H1 (cell line): ENCODE measurements around the gene CTDP1. TPM values are rescaled to one million over a fixed set of nuclear protein-coding genes. Genes with fewer than 3 reads are reported as not detected.

Experiments used
- CTCF ChIA-PET: fragments of 300-600 bp; sonication (Branson Sonifier 250); formaldehyde crosslinking; loops from one replicate; lab custom pipeline; 2021; ENCODE audit not compliant: partially characterized antibody; lab: Charles Lee
- POLR2A ChIA-PET: fragments of 300-600 bp; sonication (Branson Sonifier 250); formaldehyde crosslinking; loops from one replicate; lab custom pipeline; 2021; ENCODE audit warnings: inconsistent platforms; ENCODE audit not compliant: partially characterized antibody; lab: Charles Lee
- DNase-seq, 2 experiments: peaks; one replicate each; pipeline versions ENCODE4 v3.0.0 to v3.0.0-alpha.2; 2010 to 2022; ENCODE audit warnings: low spot score in 2 of 2, low read depth in 1 of 2, mixed read lengths in 1 of 2
- FAIRE-seq: peaks from 2 replicates; lab custom pipeline; 2011; peaks lifted over from hg19 to GRCh38; lab: Jason Lieb, UNC
- H2AFZ ChIP-seq: 2 replicates; pipeline ENCODE4 v1.8.1; 2012; ENCODE audit warnings: low read length, inconsistent platforms
- H2AK5ac ChIP-seq: 2 replicates; pipeline ENCODE4 v1.6.1; 2013; ENCODE audit warnings: low read depth, low read length
- H2BK120ac ChIP-seq: replicated peaks from 2 replicates; pipeline ENCODE3; 2013; ENCODE audit warnings: low read depth, low read length, inconsistent platforms
- H2BK12ac ChIP-seq: 2 replicates; pipeline ENCODE4 v1.6.1; 2013; ENCODE audit warnings: low read depth, low read length
- H2BK15ac ChIP-seq: 2 replicates; pipeline ENCODE4 v1.6.1; 2013; ENCODE audit warnings: low read length
- H2BK20ac ChIP-seq: 2 replicates; pipeline ENCODE4 v1.6.1; 2013; ENCODE audit warnings: low read length
- H2BK5ac ChIP-seq: 2 replicates; pipeline ENCODE4 v1.6.1; 2013; ENCODE audit warnings: low read depth, low read length
- H3K14ac ChIP-seq: 2 replicates; pipeline ENCODE4 v1.6.1; 2013; ENCODE audit warnings: inconsistent platforms; ENCODE audit not compliant: insufficient read length
- H3K18ac ChIP-seq: 2 replicates; pipeline ENCODE4 v1.6.1; 2013; ENCODE audit warnings: low read length; ENCODE audit errors: extremely low read depth
- H3K23ac ChIP-seq: 2 replicates; pipeline ENCODE4 v1.6.1; 2013; ENCODE audit warnings: inconsistent platforms; ENCODE audit not compliant: insufficient read length
- H3K23me2 ChIP-seq: 2 replicates; pipeline ENCODE4 v1.6.1; 2013; ENCODE audit warnings: low read depth, low read length
- H3K27ac ChIP-seq: 2 replicates; pipeline ENCODE4 v1.6.1; 2011; ENCODE audit warnings: low read depth, low read length, inconsistent platforms
- H3K27me3 ChIP-seq, 4 experiments: replicated peaks in 1 of 4; 1 replicate in 1 of 4; 2 replicates in 3 of 4; pipeline versions ENCODE4 v1.6.1 to v1.8.1; 2011 to 2013; ENCODE audit warnings: low read length in 3 of 4, mild to moderate bottlenecking in 3 of 4, inconsistent platforms in 2 of 4, mixed read lengths in 2 of 4, moderate library complexity in 1 of 4; ENCODE audit not compliant: control insufficient read depth in 3 of 4, insufficient read depth in 3 of 4; ENCODE audit errors: extremely low read depth in 1 of 4
- H3K36me3 ChIP-seq, 4 experiments: 2 replicates each; pipeline versions ENCODE4 v1.6.1 to v1.8.1; 2011 to 2013; ENCODE audit warnings: mild to moderate bottlenecking in 4 of 4, low read length in 3 of 4, moderate library complexity in 2 of 4, control low read depth in 1 of 4, inconsistent platforms in 1 of 4; ENCODE audit not compliant: insufficient read depth in 4 of 4, control insufficient read depth in 2 of 4
- H3K4ac ChIP-seq: replicated peaks from 2 replicates; pipeline ENCODE3; 2013; ENCODE audit warnings: low read length, low read depth, mixed read lengths, inconsistent platforms; ENCODE audit not compliant: insufficient read length
- H3K4me1 ChIP-seq, 4 experiments: replicated peaks in 1 of 4; 1 replicate in 1 of 4; 2 replicates in 3 of 4; pipeline versions ENCODE4 v1.6.1 to v1.8.1; 2011 to 2013; ENCODE audit warnings: low read length in 3 of 4, inconsistent platforms in 2 of 4, mixed read lengths in 1 of 4; ENCODE audit not compliant: insufficient read depth in 4 of 4, control insufficient read depth in 3 of 4
- H3K4me2 ChIP-seq, 2 experiments: 2 replicates each; pipeline versions ENCODE4 v1.6.1 to v1.8.1; 2011 to 2013; ENCODE audit warnings: low read depth in 2 of 2, low read length in 2 of 2, control low read depth in 1 of 2, inconsistent platforms in 1 of 2, mild to moderate bottlenecking in 1 of 2; ENCODE audit not compliant: insufficient read depth in 1 of 2
- H3K4me3 ChIP-seq, 4 experiments: fragments of 200-600, 300-600 bp in 1 of 4; sonication (generic), shearing (Covaris generic), sonication (Bioruptor Twin) in 1 of 4; 2 replicates each; pipeline versions ENCODE4 v1.5.1 to v1.8.1; 2011 to 2016; ENCODE audit warnings: low read length in 4 of 4, low read depth in 3 of 4, control low read depth in 2 of 4, inconsistent platforms in 2 of 4, mild to moderate bottlenecking in 2 of 4, mixed read lengths in 1 of 4, moderate library complexity in 1 of 4; ENCODE audit not compliant: insufficient read depth in 2 of 4; ENCODE audit errors: extremely low read depth in 1 of 4
- H3K56ac ChIP-seq: replicated peaks from 2 replicates; pipeline ENCODE3; 2013; ENCODE audit warnings: low read depth, mild to moderate bottlenecking, mixed read lengths, low read length, inconsistent platforms; ENCODE audit not compliant: insufficient read length
- H3K79me1 ChIP-seq: 2 replicates; pipeline ENCODE4 v1.6.1; 2013; ENCODE audit warnings: low read depth, low read length, control low read depth
- H3K79me2 ChIP-seq, 2 experiments: 2 replicates each; pipeline versions ENCODE4 v1.6.1 to v1.8.1; 2012 to 2013; ENCODE audit warnings: low read length in 2 of 2, mild to moderate bottlenecking in 2 of 2, inconsistent platforms in 1 of 2; ENCODE audit not compliant: insufficient read depth in 2 of 2, control insufficient read depth in 1 of 2
- H3K9ac ChIP-seq, 4 experiments: replicated peaks in 1 of 4; 1 replicate in 1 of 4; 2 replicates in 3 of 4; pipeline versions ENCODE4 v1.6.1 to v1.8.1; 2011 to 2013; ENCODE audit warnings: low read depth in 3 of 4, low read length in 3 of 4, control low read depth in 2 of 4, mild to moderate bottlenecking in 2 of 4, moderate library complexity in 2 of 4, inconsistent platforms in 1 of 4; ENCODE audit errors: extremely low read depth in 1 of 4
- H3K9me3 ChIP-seq, 2 experiments: 2 replicates each; pipeline versions ENCODE4 v1.6.1 to v1.8.1; 2012 to 2013; ENCODE audit warnings: mild to moderate bottlenecking in 2 of 2, moderate library complexity in 2 of 2, control low read depth in 1 of 2, inconsistent platforms in 1 of 2, low read depth in 1 of 2, low read length in 1 of 2, mixed read lengths in 1 of 2; ENCODE audit not compliant: insufficient read depth in 2 of 2
- H4K20me1 ChIP-seq, 2 experiments: replicated peaks in 1 of 2; 2 replicates each; pipeline versions ENCODE3 to v1.8.1; 2011 to 2013; ENCODE audit warnings: inconsistent platforms in 2 of 2, low read length in 2 of 2, mild to moderate bottlenecking in 1 of 2; ENCODE audit not compliant: insufficient read depth in 2 of 2, control insufficient read depth in 1 of 2
- H4K5ac ChIP-seq: 2 replicates; pipeline ENCODE4 v1.6.1; 2013; ENCODE audit warnings: low read length, low read depth, mixed read lengths, inconsistent platforms; ENCODE audit not compliant: insufficient read length
- H4K8ac ChIP-seq: 2 replicates; pipeline ENCODE4 v1.8.0; 2013; ENCODE audit warnings: mild to moderate bottlenecking, moderate library complexity, low read length, inconsistent platforms; ENCODE audit not compliant: insufficient read depth; ENCODE audit errors: extremely low read depth
- H4K91ac ChIP-seq: replicated peaks from 2 replicates; pipeline ENCODE3; 2013; ENCODE audit warnings: low read length, mixed read lengths, inconsistent platforms; ENCODE audit not compliant: insufficient read length
- BCL11A ChIP-seq, 2 experiments: IDR thresholded peaks; one replicate each; pipeline ENCODE4 v1.6.1; 2011; ENCODE audit warnings: low read depth in 2 of 2, low read length in 2 of 2, mild to moderate bottlenecking in 2 of 2
- CBX5 ChIP-seq: fragments of 300-800, 300-1000 bp; sonication (generic); IDR thresholded peaks from 2 replicates; pipeline ENCODE4 v1.7.1; 2016; ENCODE audit warnings: antibody characterized with exemption, low read length, low read depth
- CEBPB ChIP-seq: IDR thresholded peaks from 2 replicates; pipeline ENCODE4 v1.6.1; 2012; ENCODE audit warnings: low read depth, low read length
- GABPA ChIP-seq: IDR thresholded peaks from 2 replicates; pipeline ENCODE4 v1.6.1; 2011; ENCODE audit warnings: mild to moderate bottlenecking, low read length, moderate library complexity, borderline replicate concordance; ENCODE audit not compliant: insufficient read depth
- MAX ChIP-seq: IDR thresholded peaks from 2 replicates; pipeline ENCODE4 v1.6.1; 2012; ENCODE audit warnings: inconsistent platforms
- RFX5 ChIP-seq: IDR thresholded peaks from 2 replicates; pipeline ENCODE4 v1.6.1; 2011; ENCODE audit warnings: low read depth, low read length, improper control_type of control experiment, borderline replicate concordance
- SP1 ChIP-seq: IDR thresholded peaks from 2 replicates; pipeline ENCODE4 v1.6.1; 2011; ENCODE audit warnings: low read depth, low read length
- YY1 ChIP-seq: IDR thresholded peaks from 2 replicates; pipeline ENCODE4 v1.6.1; 2011; ENCODE audit warnings: low read depth, mild to moderate bottlenecking, low read length
- WGBS, 2 experiments: shearing (Covaris generic) in 1 of 2; methylation state at CpG; one replicate each; pipeline versions ENCODE4 v1.1.6 to v1.1.7; 2013 to 2015; ENCODE audit warnings: low lambda C conversion rate in 2 of 2, mixed read lengths in 2 of 2, inconsistent platforms in 1 of 2, low coverage in 1 of 2, missing lambda C conversion rate in 1 of 2; ENCODE audit not compliant: insufficient replicate concordance in 2 of 2, insufficient coverage in 1 of 2, insufficient read length in 1 of 2; ENCODE audit errors: extremely low coverage in 1 of 2, missing lambda C conversion rate in 1 of 2; 5-methylcytosine and 5-hydroxymethylcytosine counted together
- polyA plus RNA-seq, 7 experiments: library from polyadenylated mRNA; depleted of rRNA in 3 of 7; stranded (reverse) in 5 of 7; unstranded in 2 of 7; fragments of >200 nt in 5 of 7; fragments of 200-250 nt in 2 of 7; gene quantifications; 1 replicate in 5 of 7; 2 replicates in 1 of 7; 4 replicates in 1 of 7; pipeline versions ENCODE4 v1.2.1 to v1.2.3, GENCODE V29; 2011 to 2013; ENCODE audit warnings: missing spikeins in 2 of 7, mixed read lengths in 2 of 7
- total RNA-seq: library from RNA; stranded (reverse); fragmentation: NEBNext Ultra II Directional; extraction: Animal tissue kit (Norgen Biotek cat#: 25700); gene quantifications from 2 replicates; pipeline ENCODE4 v1.2.1, GENCODE V29; 2021

Gene CTDP1
- total and polyA plus RNA-seq, 2 of the 8 experiments (the other 6 are each of a cell fraction or from before 2014, with no cell fraction given): 16.6 to 37.0 TPM

GRCh38 chr18:79631096-79631507 lies 48.5 kb upstream of the CTDP1 start:
- Histone ChIP-seq H4K20me1 (peaks cover 0 to 2% of the 10 kb centered on the region in 2 experiments), H2BK5ac (no peak overlapping the region; the same call in 1 of the 2 replicates), H3K23ac (no peak overlapping the region), H3K23me2 (peaks cover 10% of the 10 kb centered on the region; the same call in 1 of the 2 replicates), H2BK120ac (no peak overlapping the region), H3K4me1 (no peaks in the 10 kb centered on the region), H3K79me2 (no peaks in the 10 kb centered on the region), H3K4ac (no peak overlapping the region), H3K79me1 (no peaks in the 10 kb centered on the region), H2BK20ac (no peak overlapping the region), H3K4me2 (no peak overlapping the region), H3K27me3 (no peaks in the 10 kb centered on the region), H2AK5ac (peak overlapping the region; percentile 68; the same call in 1 of the 2 replicates), H3K9me3 (peaks cover 0 to 6% of the 10 kb centered on the region in 2 experiments; a peak in 2 of 4 replicates), H3K56ac (no peak overlapping the region), H3K14ac (no peak overlapping the region)
- WGBS, 2 experiments: 88% methylated on average over 21 of the region's 21 CpGs; no CpG with 5 or more reads in 1 of the 2 experiments
- FAIRE-seq: no peak
- POLR2A ChIA-PET: no interaction called here
- no peak for TF ChIP-seq BCL11A (IDR thresholded peaks at IDR 0.05; ENCODE audit: low read depth in 2 of 2, low read length in 2 of 2)
- no peak for TF ChIP-seq YY1
- no peak for TF ChIP-seq MAX
- no peak for TF ChIP-seq GABPA
- TF ChIP-seq RFX5: no peak
- TF ChIP-seq CBX5: no peak
- TF ChIP-seq CEBPB: no peak
- TF ChIP-seq SP1: no peak
- TF ChIP-seq, all 59 proteins: peak for 0
- CTCF ChIA-PET: no interaction called here
- Histone ChIP-seq H3K27ac (no peak overlapping the region), H4K91ac (no peak overlapping the region), H4K5ac (no peak overlapping the region), H3K18ac (no peak overlapping the region), H2BK15ac (no peak overlapping the region), H3K9ac (no peak overlapping the region), H2BK12ac (no peak overlapping the region; the same call in 1 of the 2 replicates), H4K8ac (no peak overlapping the region), H3K36me3 (no peaks in the 10 kb centered on the region), H2AFZ (no peak overlapping the region), H3K4me3 (no peak overlapping the region)
- no peak for DNase-seq
